Nucleus accumbens (tissue), 56 donors: ENCODE results near the gene NR5A2.

Experiments
- DNase-seq, 56 donors: peaks; one replicate each; lab custom pipeline; 2025; lab: John Stamatoyannopoulos, UW

Gene NR5A2

DNA sequence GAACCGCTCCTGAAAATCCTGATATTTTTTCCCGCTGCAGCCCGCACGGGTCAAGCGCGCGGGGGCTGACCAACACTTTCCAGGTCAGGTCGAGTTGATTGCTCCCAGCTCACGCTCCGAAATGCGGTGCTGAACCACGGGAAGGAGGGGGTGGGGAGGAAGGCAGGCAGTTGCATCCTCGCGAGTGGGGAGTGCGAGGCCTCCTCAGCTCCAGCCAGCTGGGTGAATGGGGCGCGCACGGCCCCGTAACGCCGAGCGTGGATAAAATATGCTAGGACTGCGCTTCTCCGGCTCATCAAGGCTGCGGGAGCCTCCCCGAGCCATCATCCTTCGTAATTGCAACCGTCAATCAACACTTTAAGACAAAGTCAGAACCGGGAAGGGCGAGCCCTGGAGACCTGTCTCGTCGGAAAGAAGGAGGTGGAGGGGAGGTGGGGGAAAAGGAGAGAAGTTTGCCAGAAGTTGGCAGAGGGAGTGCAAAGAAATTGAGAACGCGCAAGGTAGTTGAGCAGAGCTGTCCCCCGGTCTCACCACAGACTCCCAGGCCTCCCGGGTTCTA is 8.0 kb downstream of the NR5A2 start:
- no peak for DNase-seq

- no peak for DNase-seq
These were observed 8.6 kb downstream of the NR5A2 start for GRCh38 chr1:200035956-200036618.

- DNase-seq: no peak
These were observed 9.2 kb downstream of the NR5A2 start for GRCh38 chr1:200036619-200037270.

- DNase-seq: no peak
These were observed 10.0 kb downstream of the NR5A2 start for GRCh38 chr1:200037501-200037900.

- no peak for DNase-seq
These were observed 10.4 kb downstream of the NR5A2 start for GRCh38 chr1:200037904-200038303.

DNA sequence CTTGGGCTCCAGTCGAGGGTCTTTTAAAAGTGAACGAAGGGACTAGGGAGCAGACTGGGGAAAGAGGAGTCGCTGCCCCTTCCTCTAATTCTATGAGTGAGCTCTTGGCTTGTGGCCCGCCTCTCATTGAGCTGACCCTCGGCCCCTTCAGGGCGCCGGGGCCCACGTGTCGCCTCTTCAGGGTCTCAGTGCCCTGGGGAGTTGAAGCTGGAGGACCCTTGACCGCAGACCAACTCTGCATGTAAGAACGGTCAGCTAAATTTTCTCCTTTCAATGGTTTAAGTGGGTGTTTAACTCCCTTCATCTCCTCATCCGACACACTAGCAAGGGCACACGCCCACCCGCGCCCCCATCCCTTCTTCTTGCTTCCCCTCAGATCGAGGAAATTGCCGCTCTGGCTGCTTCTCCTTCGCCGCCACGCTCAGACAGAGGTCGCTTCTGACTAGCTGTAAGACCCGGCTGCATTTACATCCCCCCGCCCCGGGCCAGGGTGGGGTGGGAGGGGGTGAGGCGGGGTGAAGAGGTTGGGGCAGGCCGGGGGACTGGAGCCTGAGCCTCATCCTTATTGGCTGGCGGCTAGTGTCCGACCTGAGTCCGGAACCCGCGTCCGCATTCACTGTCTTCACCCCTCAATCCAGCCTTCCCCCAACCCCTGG is 10.9 kb downstream of the NR5A2 start:
- no peak for DNase-seq

DNA sequence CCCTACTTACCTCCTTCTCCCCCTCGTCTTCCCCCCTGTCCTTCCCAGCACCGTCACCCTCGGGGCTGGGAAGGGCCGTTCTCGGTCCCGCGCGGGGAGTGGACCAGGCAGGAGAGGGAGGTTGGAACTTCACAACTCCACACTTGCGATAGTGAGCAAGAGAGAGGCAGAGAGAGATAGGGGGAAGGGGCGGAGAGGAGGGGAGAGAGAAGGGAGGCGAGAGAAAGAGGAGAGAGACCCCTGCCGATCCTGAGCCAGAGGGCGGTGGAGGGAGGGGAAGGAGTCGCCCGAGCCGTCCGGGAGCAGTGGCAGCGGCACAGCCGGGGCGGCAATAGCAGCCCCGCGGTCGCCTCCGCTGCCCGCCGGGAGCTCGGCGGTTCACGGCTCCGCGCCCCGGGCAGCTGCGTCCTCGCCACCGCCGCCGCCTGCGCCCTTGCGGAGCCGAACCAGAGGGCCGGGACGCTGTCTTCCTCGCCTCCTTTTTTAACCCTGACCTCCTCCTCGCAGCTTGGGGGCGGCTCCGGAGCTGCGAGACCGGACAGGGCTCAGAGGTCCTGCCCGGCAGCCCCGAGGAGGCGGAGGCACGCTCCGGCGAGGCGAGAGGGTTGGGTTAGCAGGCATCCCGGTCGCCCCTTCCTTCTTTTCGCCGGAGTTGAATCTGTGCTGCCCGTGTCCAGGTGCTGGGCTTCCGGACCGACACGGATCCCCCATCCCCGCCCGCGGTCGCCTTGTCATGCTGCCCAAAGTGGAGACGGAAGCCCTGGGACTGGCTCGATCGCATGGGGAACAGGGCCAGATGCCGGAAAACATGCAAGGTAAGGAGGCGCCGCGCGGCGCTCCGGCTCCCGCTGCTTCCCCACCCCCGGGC is 11.7 kb downstream of the NR5A2 start:
- DNase-seq: no peak

GRCh38 chr1:200039849-200040474 is 12.5 kb downstream of the NR5A2 start:
- DNase-seq: no peak

DNA sequence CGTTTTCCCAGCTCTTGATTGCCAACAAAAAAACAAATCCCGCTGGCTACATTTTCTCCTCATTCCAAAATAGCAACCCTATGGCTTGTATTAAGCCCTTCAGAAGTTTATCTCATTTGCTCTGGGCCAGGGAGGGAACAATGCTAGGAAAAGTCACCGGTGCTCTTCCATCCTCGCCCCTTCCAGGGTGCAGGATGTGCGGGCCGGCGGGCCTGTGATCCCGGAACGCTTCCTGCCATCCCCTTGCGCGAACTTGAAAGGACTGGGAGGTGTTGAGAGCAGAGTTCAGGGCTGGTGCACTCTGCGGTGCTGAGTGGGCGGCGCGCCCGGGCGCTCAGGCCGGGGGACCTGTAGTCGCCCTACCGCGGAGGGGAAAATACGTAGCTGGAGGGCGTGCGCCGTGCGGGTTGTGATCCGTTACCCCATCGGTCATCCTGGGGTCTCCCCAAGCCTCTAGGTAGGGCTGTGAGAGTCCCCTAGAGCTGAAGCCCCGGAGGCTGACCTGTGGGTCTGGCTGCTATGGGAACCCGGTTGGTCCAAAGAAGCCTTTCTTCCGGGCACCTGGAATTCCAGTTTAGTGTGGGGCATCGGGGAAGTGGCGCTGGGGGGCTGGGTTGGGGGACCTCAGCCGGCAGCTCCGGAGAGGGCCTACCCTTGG is 13.1 kb downstream of the NR5A2 start:
- no peak for DNase-seq

- DNase-seq: no peak
These were observed 14.0 kb downstream of the NR5A2 start for GRCh38 chr1:200041337-200042118.

- no peak for DNase-seq
These were observed 14.6 kb downstream of the NR5A2 start for GRCh38 chr1:200042119-200042551.

GRCh38 chr1:200042552-200043335 is 15.2 kb downstream of the NR5A2 start:
- no peak for DNase-seq

DNA sequence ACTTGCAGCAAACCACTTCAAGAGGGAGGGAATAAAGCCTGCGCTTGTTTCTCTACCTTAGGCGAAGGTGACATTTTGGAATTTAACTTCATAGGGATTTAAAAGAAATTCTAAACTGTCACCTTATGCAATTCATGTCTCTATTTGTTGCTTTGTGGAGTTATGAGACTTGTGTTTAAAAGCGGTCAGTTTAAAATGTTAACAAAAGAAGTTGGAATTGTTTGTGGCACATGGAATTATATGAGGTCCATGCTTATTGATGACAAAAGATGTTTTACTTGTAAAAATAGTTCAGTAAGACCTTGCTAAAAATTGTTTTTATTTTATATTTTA is 15.8 kb downstream of the NR5A2 start:
- no peak for DNase-seq

GRCh38 chr1:200046115-200046514 is 18.6 kb downstream of the NR5A2 start:
- no peak for DNase-seq

GRCh38 chr1:200048244-200048643 is 20.7 kb downstream of the NR5A2 start:
- DNase-seq: no peak

GRCh38 chr1:200049810-200050209 is 22.3 kb downstream of the NR5A2 start:
- DNase-seq: no peak

DNA sequence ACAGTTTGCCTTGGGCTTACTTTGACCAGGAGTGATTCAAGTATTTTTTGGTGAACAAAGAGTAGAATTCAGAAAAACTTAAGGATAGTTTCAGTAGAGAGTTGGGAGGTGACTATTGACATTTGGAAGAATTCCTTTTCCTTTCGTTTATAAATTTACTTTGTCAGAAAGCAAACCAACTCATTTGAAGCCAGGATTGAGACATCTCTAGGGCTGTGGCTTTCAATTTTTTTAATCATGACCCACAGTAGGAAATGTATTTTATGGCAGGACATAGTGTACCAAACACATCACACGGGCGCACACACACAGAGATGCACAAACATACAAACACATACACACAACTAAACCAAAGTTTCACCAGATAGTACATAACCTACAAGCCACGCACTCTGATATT is 24.1 kb downstream of the NR5A2 start:
- DNase-seq: no peak

- DNase-seq: no peak
These were observed 25.6 kb downstream of the NR5A2 start for GRCh38 chr1:200053091-200053490.
